ENCODE data around the gene DSCAM. TPM values are rescaled to one million over a fixed set of nuclear protein-coding genes. Genes with fewer than 3 reads are reported as not detected.
"Not testable (repeated sequence)": the region's sequence is repeated elsewhere in the genome, so short reads cannot be mapped to it uniquely, and the experiment has no call there.

DSCAM gene
- total and polyA plus RNA-seq, 5 donors, result under 0.01 TPM; not detected in 4

DNA sequence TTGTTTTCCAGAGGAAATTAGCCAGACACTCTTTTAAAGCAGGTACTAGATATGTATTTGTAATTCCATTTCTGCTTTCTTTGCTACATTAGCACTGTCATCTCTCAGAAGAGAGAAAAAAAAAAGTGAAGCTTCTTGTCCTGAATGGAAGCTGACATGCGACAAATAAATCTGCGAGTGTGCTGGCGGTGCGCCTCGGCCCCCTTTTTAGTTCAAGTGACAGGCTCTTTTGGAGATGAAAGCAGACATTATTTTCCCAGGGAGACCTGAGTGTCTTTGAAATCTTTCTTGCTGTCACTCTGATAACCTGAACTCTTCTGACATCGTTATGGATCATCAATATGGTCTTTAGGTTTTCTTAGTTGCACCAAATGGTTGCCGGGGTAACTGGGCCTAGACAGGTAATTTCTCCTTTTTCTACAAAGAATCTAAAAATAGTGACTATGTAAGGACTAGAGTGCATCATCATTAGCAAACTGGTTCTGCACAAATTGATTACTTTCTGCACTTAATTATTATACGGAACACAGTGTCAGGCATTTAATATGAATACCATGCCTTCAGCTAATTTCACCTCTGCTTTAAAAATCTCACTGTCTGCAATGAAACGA, 501.1 kb downstream of the DSCAM start:
- ATAC-seq (no peak), DNase-seq (no peak)
- Histone ChIP-seq H3K4me3 (ENCODE audit: low read length) (no peak overlapping the region), H3K27me3 (ENCODE audit: control insufficient read depth, insufficient read depth) (no peaks in the 10 kb centered on the region), H3K27ac (ENCODE audit: low read length) (no peak overlapping the region), H3K9me3 (ENCODE audit: control insufficient read depth, low read length) (no peaks in the 10 kb centered on the region), H3K4me1 (ENCODE audit: control insufficient read depth, insufficient read depth, low read length) (no peaks in the 10 kb centered on the region)
- 79% methylated on average over 9 of the region's 9 CpGs for WGBS
- intact Hi-C loops (cut with DNase I), result no loop called here

DNA sequence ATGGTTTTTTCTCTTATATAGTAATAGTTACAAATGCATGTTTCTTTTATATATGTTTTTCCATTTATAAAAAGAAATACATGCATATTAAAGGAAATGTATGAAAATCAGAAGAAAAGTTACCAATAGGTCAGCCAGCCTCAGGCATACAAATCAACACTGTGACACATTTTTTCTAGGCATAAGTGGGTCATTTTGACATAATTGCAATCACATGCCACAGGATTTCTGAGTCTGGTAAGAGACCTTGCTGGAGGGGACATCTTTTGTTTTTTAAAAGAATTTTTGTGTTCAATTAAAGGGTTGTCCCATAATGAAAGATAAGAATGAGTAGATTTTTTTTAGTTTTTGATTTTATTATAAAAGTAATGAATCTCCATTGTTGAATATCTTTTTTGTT, 506.6 kb downstream of the DSCAM start:
- ATAC-seq, result no peak
- no peak overlapping the region for H3K27ac ChIP-seq (ENCODE audit: low read length)
- intact Hi-C loops (cut with DNase I), result no loop called here

DNA sequence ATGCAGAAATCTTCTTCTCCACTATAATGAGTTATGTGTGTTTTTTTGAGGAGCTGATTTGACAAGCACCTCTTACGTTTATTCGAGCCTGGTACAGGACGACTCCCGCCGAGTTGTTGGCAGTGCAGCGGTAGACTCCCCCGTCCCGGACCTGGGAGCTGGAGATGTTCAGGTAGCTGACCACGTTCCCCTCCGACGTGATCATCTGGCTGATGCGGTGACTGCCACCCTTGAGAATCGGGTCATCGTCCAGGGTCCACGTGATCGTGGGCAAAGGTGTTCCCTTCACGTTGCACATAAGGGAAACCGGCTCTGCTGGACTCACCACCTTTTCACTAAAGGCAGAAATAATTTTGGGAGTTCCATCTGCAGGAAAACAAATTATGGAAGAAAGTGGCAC, 507.9 kb downstream of the DSCAM start:
- intact Hi-C loops (cut with DNase I), result no loop called here
- Histone ChIP-seq H3K27me3 (ENCODE audit: control insufficient read depth, insufficient read depth) (no peaks in the 10 kb centered on the region), H3K4me3 (ENCODE audit: low read length) (no peak overlapping the region), H3K4me1 (ENCODE audit: control insufficient read depth, insufficient read depth, low read length) (no peaks in the 10 kb centered on the region), H3K27ac (ENCODE audit: low read length) (no peak overlapping the region), H3K9me3 (ENCODE audit: control insufficient read depth, low read length) (no peaks in the 10 kb centered on the region)
- DNase-seq (peak in 1 of 3 donors; percentile 44), ATAC-seq (no peak)
- WGBS, result 94% methylated on average over 18 of the region's 18 CpGs

More for the DNA sequence above, 506.6 kb downstream of the DSCAM start:
- no peaks in the 10 kb centered on the region for H3K4me1 ChIP-seq (ENCODE audit: control insufficient read depth, insufficient read depth, low read length)
- no peaks in the 10 kb centered on the region for H3K27me3 ChIP-seq (ENCODE audit: control insufficient read depth, insufficient read depth)
- no peak for DNase-seq
- H3K4me3 ChIP-seq (ENCODE audit: low read length), result no peak overlapping the region
- H3K9me3 ChIP-seq (ENCODE audit: control insufficient read depth, low read length), result no peaks in the 10 kb centered on the region

DNA sequence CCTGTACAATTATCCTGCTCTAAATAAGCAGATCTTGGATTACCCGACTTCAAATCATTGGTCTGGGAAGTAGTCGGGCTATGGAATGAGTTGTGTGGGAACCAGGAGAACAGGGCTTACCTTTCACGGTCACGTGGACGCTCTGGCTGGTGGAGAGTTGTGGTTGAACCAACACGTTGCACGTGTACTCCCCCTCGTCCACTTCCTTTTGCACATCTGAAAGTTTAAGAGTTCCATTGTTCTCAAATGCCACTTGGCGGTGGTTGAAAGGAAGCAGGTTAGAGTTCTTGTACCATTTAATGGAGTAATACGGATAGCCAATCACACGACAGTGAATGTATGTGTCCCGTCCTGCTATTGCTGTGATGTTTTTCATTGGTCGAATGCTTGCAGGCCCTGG, 509.0 kb downstream of the DSCAM start:
- no peak overlapping the region for H3K27ac ChIP-seq (ENCODE audit: low read length)
- no peak for DNase-seq
- no peaks in the 10 kb centered on the region for H3K4me1 ChIP-seq (ENCODE audit: control insufficient read depth, insufficient read depth, low read length)
- intact Hi-C loops (cut with DNase I), result no loop called here
- WGBS, result 82% methylated on average over 13 of the region's 13 CpGs
- no peaks in the 10 kb centered on the region for H3K9me3 ChIP-seq (ENCODE audit: control insufficient read depth, low read length)
- no peak for ATAC-seq
- no peaks in the 10 kb centered on the region for H3K27me3 ChIP-seq (ENCODE audit: control insufficient read depth, insufficient read depth)
- H3K4me3 ChIP-seq (ENCODE audit: low read length), result no peak overlapping the region

DNA sequence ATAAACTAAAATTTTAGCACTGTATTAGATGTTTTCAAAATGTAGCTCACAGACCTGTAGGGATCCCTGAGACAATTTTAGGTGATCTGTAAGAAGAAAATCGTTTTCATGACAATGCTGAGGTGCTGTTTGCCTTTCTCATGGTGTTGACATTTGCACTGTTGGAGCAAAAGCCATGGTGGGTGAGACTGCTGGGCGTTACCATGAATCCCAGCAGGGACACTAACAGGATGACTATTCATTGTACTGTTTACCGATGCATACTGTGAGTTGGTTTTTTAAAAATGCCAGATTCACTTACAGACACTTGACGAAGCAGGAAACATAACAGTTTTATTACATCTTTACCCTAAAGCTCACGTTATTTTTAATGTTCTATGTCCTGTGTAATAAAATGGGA, 511.3 kb downstream of the DSCAM start:
- no peak overlapping the region for H3K4me3 ChIP-seq (ENCODE audit: low read length)
- 30% methylated on average over 5 of the region's 5 CpGs for WGBS
- DNase-seq (no peak), ATAC-seq (no peak)
- intact Hi-C loops (cut with DNase I), result no loop called here
- no peaks in the 10 kb centered on the region for H3K27me3 ChIP-seq (ENCODE audit: control insufficient read depth, insufficient read depth)
- no peaks in the 10 kb centered on the region for H3K4me1 ChIP-seq (ENCODE audit: control insufficient read depth, insufficient read depth, low read length)
- H3K27ac ChIP-seq (ENCODE audit: low read length), result no peak overlapping the region
- no peaks in the 10 kb centered on the region for H3K9me3 ChIP-seq (ENCODE audit: control insufficient read depth, low read length)

DNA sequence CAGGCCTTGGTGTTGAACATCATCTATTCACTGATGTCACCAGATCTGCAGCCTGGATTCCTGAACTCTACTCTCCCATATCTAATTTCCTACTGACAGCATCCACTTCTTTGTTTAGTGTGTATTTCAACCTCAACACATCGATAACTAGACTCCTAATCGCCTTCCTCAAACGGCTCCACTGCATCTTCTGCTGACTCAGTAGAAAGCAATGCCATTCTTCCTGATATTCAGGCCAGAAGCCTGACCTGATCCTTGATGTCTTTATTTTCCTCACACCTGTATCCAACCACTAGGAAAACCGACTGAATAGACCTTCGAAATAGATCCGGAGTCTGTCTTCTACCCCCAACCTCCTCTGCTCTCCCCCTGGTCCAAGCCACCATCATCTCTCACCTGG, 512.8 kb downstream of the DSCAM start:
- DNase-seq (no peak), ATAC-seq (no peak)
- Histone ChIP-seq H3K4me1 (ENCODE audit: control insufficient read depth, insufficient read depth, low read length) (no peaks in the 10 kb centered on the region), H3K9me3 (ENCODE audit: control insufficient read depth, low read length) (no peaks in the 10 kb centered on the region), H3K27me3 (ENCODE audit: control insufficient read depth, insufficient read depth) (no peaks in the 10 kb centered on the region), H3K27ac (ENCODE audit: low read length) (no peak overlapping the region), H3K4me3 (ENCODE audit: low read length) (no peak overlapping the region)
- WGBS, result 82% methylated on average over 6 of the region's 6 CpGs
- intact Hi-C loops (cut with DNase I), result no loop called here

DNA sequence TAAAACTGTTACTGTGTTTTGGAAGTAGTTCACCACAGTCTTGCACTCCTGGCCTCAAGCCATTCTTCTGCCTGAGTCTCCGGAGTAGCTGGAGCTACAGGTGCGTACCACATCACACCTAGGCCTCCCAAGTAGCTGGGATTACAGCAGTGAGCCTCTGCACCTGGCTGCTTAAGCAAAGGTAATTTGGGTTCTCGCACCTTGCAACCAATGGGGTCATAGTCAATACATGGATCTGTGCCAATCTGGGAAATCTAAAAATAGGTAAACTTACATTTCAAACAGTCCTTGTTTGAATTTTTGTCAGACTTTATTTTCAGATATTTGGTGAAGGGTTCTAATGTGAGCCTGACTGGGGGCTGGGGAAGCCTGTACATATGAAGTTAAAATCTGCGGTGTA, 513.2 kb downstream of the DSCAM start:
- ATAC-seq, result no peak
- intact Hi-C loops (cut with DNase I), result no loop called here
- Histone ChIP-seq H3K4me1 (ENCODE audit: control insufficient read depth, insufficient read depth, low read length) (no peaks in the 10 kb centered on the region), H3K27me3 (ENCODE audit: control insufficient read depth, insufficient read depth) (no peaks in the 10 kb centered on the region), H3K4me3 (ENCODE audit: low read length) (no peak overlapping the region), H3K27ac (ENCODE audit: low read length) (no peak overlapping the region), H3K9me3 (ENCODE audit: control insufficient read depth, low read length) (no peaks in the 10 kb centered on the region)
- DNase-seq, result no peak
- WGBS, result 90% methylated on average over 4 of the region's 4 CpGs

DNA sequence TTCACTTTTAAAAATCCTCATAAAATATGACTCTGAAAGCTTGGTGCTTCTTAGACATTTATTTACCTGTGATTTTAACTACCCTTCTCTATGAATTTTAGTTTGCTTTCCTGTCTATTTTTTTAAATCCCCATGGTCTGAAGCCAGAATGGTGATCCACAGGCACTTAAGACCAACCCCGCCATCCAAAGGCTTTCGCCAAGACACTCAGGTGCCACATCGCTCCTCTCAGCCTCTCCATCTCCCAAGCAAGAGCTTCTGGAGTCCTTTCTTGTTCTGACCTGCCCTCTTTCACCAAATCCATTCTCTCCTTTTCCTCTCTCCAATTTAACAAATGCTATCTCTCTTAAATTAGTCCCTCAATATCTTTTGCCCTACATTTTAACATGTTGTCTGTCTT, 515.2 kb downstream of the DSCAM start:
- Histone ChIP-seq H3K27ac (ENCODE audit: low read length) (no peak overlapping the region), H3K4me3 (ENCODE audit: low read length) (no peak overlapping the region), H3K4me1 (ENCODE audit: control insufficient read depth, insufficient read depth, low read length) (no peaks in the 10 kb centered on the region), H3K27me3 (ENCODE audit: control insufficient read depth, insufficient read depth) (no peaks in the 10 kb centered on the region), H3K9me3 (ENCODE audit: control insufficient read depth, low read length) (no peaks in the 10 kb centered on the region)
- intact Hi-C loops (cut with DNase I), result no loop called here
- ATAC-seq, result no peak
- DNase-seq, result no peak
- WGBS, result 90% methylated on average over 3 of the region's 3 CpGs

DNA sequence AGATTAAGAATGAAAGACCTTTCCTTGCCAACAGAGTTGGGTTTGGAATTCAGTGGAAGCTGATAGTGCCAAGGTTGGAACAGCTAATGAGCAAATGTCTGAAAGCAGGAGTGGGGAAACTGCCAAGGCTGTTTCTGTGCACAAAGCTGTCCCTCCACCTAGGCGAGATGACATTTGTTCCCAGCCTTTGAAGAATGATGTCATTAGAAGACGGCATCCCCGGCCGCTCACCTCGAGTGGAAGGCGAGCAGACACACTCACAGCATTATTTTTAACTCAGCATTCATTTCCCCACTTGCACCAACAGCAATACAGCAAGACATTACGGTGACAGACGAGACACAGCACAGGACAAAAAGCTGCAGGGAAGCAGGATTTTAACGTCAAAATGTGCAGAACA, 515.8 kb downstream of the DSCAM start:
- H3K27me3 ChIP-seq (ENCODE audit: control insufficient read depth, insufficient read depth), result no peaks in the 10 kb centered on the region
- H3K9me3 ChIP-seq (ENCODE audit: control insufficient read depth, low read length), result no peaks in the 10 kb centered on the region
- DNase-seq, result no peak
- no peak overlapping the region for H3K4me3 ChIP-seq (ENCODE audit: low read length)
- 18% methylated on average over 9 of the region's 9 CpGs for WGBS
- H3K4me1 ChIP-seq (ENCODE audit: control insufficient read depth, insufficient read depth, low read length), result no peaks in the 10 kb centered on the region
- intact Hi-C loops (cut with DNase I), result no loop called here
- H3K27ac ChIP-seq (ENCODE audit: low read length), result no peak overlapping the region
- ATAC-seq, result no peak

DNA sequence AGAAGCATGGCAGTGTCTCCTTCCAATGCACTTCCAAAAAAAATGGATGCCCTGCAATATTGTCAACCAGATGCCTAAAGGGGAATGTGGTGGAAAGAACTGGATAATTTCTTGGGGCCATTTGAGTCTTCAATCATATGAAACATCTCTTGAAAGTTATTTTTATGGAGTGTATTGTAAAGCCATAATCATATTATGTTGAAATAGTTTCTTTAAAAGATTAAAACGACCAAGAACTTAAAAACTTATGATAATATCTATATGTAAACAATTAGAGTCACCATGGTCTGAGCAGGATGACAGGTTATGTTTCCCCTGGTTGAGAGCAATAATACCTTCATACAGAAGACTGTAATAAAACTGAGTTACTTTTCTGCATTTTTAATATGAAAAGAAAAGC, 522.6 kb downstream of the DSCAM start:
- Histone ChIP-seq H3K27me3 (ENCODE audit: control insufficient read depth, insufficient read depth) (no peaks in the 10 kb centered on the region), H3K4me1 (ENCODE audit: control insufficient read depth, insufficient read depth, low read length) (no peaks in the 10 kb centered on the region), H3K9me3 (ENCODE audit: control insufficient read depth, low read length) (no peaks in the 10 kb centered on the region), H3K27ac (ENCODE audit: low read length) (no peak overlapping the region), H3K4me3 (ENCODE audit: low read length) (no peak overlapping the region)
- 29% methylated on average over 1 of the region's 1 CpG for WGBS
- no peak for ATAC-seq
- intact Hi-C loops (cut with DNase I), result no loop called here
- no peak for DNase-seq

DNA sequence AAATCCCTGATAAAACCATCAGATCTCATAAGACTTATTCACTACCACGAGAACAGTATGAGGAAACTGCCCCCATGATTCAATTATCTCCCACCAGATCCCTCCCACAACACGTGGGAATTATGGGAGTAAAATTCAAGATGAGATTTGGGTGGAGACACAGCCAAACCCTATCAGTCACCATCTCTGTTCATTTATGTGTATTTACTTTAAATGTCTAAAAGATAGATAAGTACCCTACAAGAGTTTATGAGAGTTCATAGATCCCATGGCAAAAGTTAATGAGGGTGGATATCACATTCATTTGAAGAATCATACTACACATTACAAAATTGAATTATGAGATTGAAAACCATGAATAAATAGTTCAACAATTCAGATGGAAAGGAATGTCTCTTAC, 526.2 kb downstream of the DSCAM start:
- ATAC-seq; intact Hi-C loops (cut with DNase I); H3K9me3 ChIP-seq (ENCODE audit: control insufficient read depth, low read length): not testable (repeated sequence)

DNA sequence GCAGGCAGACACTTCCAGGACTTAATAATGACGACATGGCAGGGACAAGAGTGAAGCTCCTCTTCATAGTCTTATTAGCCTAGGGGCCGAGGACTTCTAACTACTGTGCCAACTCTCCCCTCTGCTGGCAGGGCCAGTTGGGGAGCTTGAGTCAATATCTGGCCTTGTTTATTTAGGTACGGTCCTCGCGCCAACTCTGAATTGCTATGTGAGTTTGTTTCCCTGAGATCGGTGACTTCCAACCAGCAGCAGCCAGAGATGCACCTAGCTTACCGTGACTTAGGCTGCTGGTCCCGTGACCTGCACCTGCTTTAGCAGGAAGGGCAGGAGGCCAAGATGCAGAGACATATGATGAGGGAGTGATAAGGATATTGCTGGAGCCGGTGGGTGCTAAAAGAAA, 528.6 kb downstream of the DSCAM start:
- intact Hi-C loops (cut with DNase I), result no loop called here
- ATAC-seq (no peak), DNase-seq (no peak)
- H3K27ac ChIP-seq (ENCODE audit: low read length), result no peak overlapping the region
- H3K9me3 ChIP-seq (ENCODE audit: control insufficient read depth, low read length), result no peaks in the 10 kb centered on the region
- H3K4me3 ChIP-seq (ENCODE audit: low read length), result no peak overlapping the region
- no peaks in the 10 kb centered on the region for H3K27me3 ChIP-seq (ENCODE audit: control insufficient read depth, insufficient read depth)
- H3K4me1 ChIP-seq (ENCODE audit: control insufficient read depth, insufficient read depth, low read length), result no peaks in the 10 kb centered on the region
- 91% methylated on average over 9 of the region's 9 CpGs for WGBS

More for the DNA sequence above, 526.2 kb downstream of the DSCAM start:
- H3K4me3 ChIP-seq (ENCODE audit: low read length); DNase-seq; H3K27ac ChIP-seq (ENCODE audit: low read length); H3K4me1 ChIP-seq (ENCODE audit: control insufficient read depth, insufficient read depth, low read length); H3K27me3 ChIP-seq (ENCODE audit: control insufficient read depth, insufficient read depth): not testable (repeated sequence)
- WGBS, result 44% methylated on average over 2 of the region's 2 CpGs

Measured in right cardiac atrium (tissue), 5 donors.